ELF-1 (cell line): Measurements from ENCODE around the gene HAPLN3.

Source experiments
- DNase-seq: peaks from one replicate; pipeline ENCODE4 v3.0.0-alpha.2; 2016; ENCODE audit warnings: low read depth, low spot score

Gene HAPLN3

GRCh38 chr15:88911766-88912118 lies 16.4 kb upstream of the HAPLN3 start:
- peak; percentile 79 for DNase-seq

GRCh38 chr15:88909956-88910831 lies 14.8 kb upstream of the HAPLN3 start:
- DNase-seq = no peak

- DNase-seq = no peak
Observed at GRCh38 chr15:88908697-88909621, 13.6 kb upstream of the HAPLN3 start.

GRCh38 chr15:88908123-88908522 lies 12.8 kb upstream of the HAPLN3 start:
- no peak for DNase-seq

- no peak for DNase-seq
Observed at GRCh38 chr15:88907111-88907510, 11.8 kb upstream of the HAPLN3 start.

- DNase-seq = no peak
Observed at GRCh38 chr15:88906551-88906950, 11.2 kb upstream of the HAPLN3 start.

- DNase-seq = no peak
Observed at GRCh38 chr15:88906130-88906529, 10.8 kb upstream of the HAPLN3 start.

- no peak for DNase-seq
Observed at GRCh38 chr15:88905576-88905975, 10.2 kb upstream of the HAPLN3 start.

- DNase-seq = peak; percentile 94
Observed at GRCh38 chr15:88904624-88905327, 9.4 kb upstream of the HAPLN3 start.

- no peak for DNase-seq
Observed at GRCh38 chr15:88904257-88904623, 8.9 kb upstream of the HAPLN3 start.

GRCh38 chr15:88902846-88903245 lies 7.5 kb upstream of the HAPLN3 start:
- no peak for DNase-seq

GRCh38 chr15:88902221-88902835 lies 7.0 kb upstream of the HAPLN3 start:
- no peak for DNase-seq

GRCh38 chr15:88901508-88902220 lies 6.3 kb upstream of the HAPLN3 start:
- no peak for DNase-seq

GRCh38 chr15:88900982-88901418 lies 5.7 kb upstream of the HAPLN3 start:
- DNase-seq = no peak

- no peak for DNase-seq
Observed at GRCh38 chr15:88900309-88900981, 5.1 kb upstream of the HAPLN3 start.

GRCh38 chr15:88899251-88899650 lies 3.9 kb upstream of the HAPLN3 start:
- DNase-seq = no peak

GRCh38 chr15:88898736-88899135 lies 3.4 kb upstream of the HAPLN3 start:
- no peak for DNase-seq

- peak; percentile 77 for DNase-seq
Observed at GRCh38 chr15:88897456-88898194, 2.3 kb upstream of the HAPLN3 start.

- no peak for DNase-seq
Observed at GRCh38 chr15:88897142-88897455, 1.8 kb upstream of the HAPLN3 start.
